Liver (tissue), 9 donors: ENCODE data around the gene ENTPD7. TPM values are rescaled to one million over a fixed set of nuclear protein-coding genes. Genes with fewer than 3 reads are reported as not detected.

Experiments
- DNase-seq: peaks from one replicate; pipeline ENCODE4 v3.0.0-alpha.2; 2017; ENCODE audit warnings: low spot score
- H3K27ac ChIP-seq, 2 donors: one replicate each; pipeline ENCODE4 v1.7.0; 2013; ENCODE audit warnings: inconsistent platforms in 2 of 2, low read length in 2 of 2, control low read depth in 1 of 2, low read depth in 1 of 2, mild to moderate bottlenecking in 1 of 2
- H3K27me3 ChIP-seq, 4 donors: one replicate each; pipeline versions ENCODE4 v1.6.1 to v1.7.0; 2013; ENCODE audit warnings: low read length in 3 of 4, inconsistent platforms in 1 of 4, mild to moderate bottlenecking in 1 of 4, moderate library complexity in 1 of 4; ENCODE audit not compliant: control insufficient read depth in 4 of 4, insufficient read depth in 4 of 4
- H3K36me3 ChIP-seq, 4 donors: one replicate each; pipeline versions ENCODE4 v1.6.1 to v1.7.0; 2013; ENCODE audit warnings: low read length in 3 of 4, mild to moderate bottlenecking in 3 of 4, low read depth in 1 of 4, moderate library complexity in 1 of 4; ENCODE audit not compliant: control insufficient read depth in 4 of 4, insufficient read depth in 3 of 4
- H3K4me1 ChIP-seq, 4 donors: one replicate each; pipeline versions ENCODE4 v1.6.1 to v1.7.0; 2013; ENCODE audit warnings: low read length in 3 of 4, mild to moderate bottlenecking in 3 of 4, moderate library complexity in 1 of 4; ENCODE audit not compliant: control insufficient read depth in 4 of 4, insufficient read depth in 4 of 4
- H3K4me3 ChIP-seq, 3 donors: one replicate each; pipeline versions ENCODE4 v1.6.1 to v1.7.0; 2013; ENCODE audit warnings: low read length in 3 of 3, control low read depth in 1 of 3, low read depth in 1 of 3, mild to moderate bottlenecking in 1 of 3
- H3K9ac ChIP-seq, 2 donors: one replicate each; pipeline ENCODE4 v1.7.0; 2013; ENCODE audit warnings: low read length in 2 of 2, mild to moderate bottlenecking in 2 of 2, moderate library complexity in 2 of 2, control low read depth in 1 of 2, low read depth in 1 of 2
- H3K9me3 ChIP-seq, 4 donors: one replicate each; pipeline versions ENCODE4 v1.6.1 to v1.7.0; 2013; ENCODE audit warnings: low read length in 3 of 4; ENCODE audit not compliant: control insufficient read depth in 4 of 4
- ATF3 ChIP-seq: IDR thresholded peaks from 2 replicates; pipeline ENCODE4 v1.6.1; 2016; ENCODE audit warnings: antibody characterized with exemption
- CTCF ChIP-seq: fragments of 150-350 bp; IDR thresholded peaks from 2 replicates; pipeline ENCODE4 v1.5.1; 2017; ENCODE audit warnings: improper control_type of control experiment, low read depth, low read length; ENCODE audit not compliant: missing input control
- EGR1 ChIP-seq, 2 donors: IDR thresholded peaks; 2 replicates each; pipeline ENCODE4 v1.6.1; 2016 to 2018; ENCODE audit warnings: antibody characterized with exemption in 2 of 2, low read depth in 2 of 2
- FOXA1 ChIP-seq: IDR thresholded peaks from 2 replicates; pipeline ENCODE4 v1.6.1; 2016; ENCODE audit warnings: antibody characterized with exemption
- FOXA2 ChIP-seq: IDR thresholded peaks from 2 replicates; pipeline ENCODE4 v1.6.1; 2016; ENCODE audit warnings: antibody characterized with exemption
- GABPA ChIP-seq, 2 donors: IDR thresholded peaks in 1 of 2; conservative IDR thresholded peaks in 1 of 2; 2 replicates each; pipeline ENCODE4 v1.6.1; 2016; ENCODE audit warnings: antibody characterized with exemption in 2 of 2, mild to moderate bottlenecking in 1 of 2, moderate library complexity in 1 of 2
- HNF4A ChIP-seq, 2 donors: conservative IDR thresholded peaks; 2 replicates each; pipeline ENCODE4 v1.6.1; 2016; ENCODE audit warnings: antibody characterized with exemption in 2 of 2, mild to moderate bottlenecking in 2 of 2
- HNF4G ChIP-seq: IDR thresholded peaks from 2 replicates; pipeline ENCODE4 v1.6.1; 2016; ENCODE audit warnings: antibody characterized with exemption
- JUND ChIP-seq, 2 donors: IDR thresholded peaks; 2 replicates each; pipeline ENCODE4 v1.6.1; 2016; ENCODE audit warnings: antibody characterized with exemption in 2 of 2
- MAX ChIP-seq: IDR thresholded peaks from 2 replicates; pipeline ENCODE4 v1.6.1; 2016; ENCODE audit warnings: antibody characterized with exemption
- NR2F2 ChIP-seq: IDR thresholded peaks from 2 replicates; pipeline ENCODE4 v1.6.1; 2016; ENCODE audit warnings: antibody characterized with exemption
- RAD21 ChIP-seq, 2 donors: IDR thresholded peaks; 2 replicates each; pipeline ENCODE4 v1.6.1; 2016; ENCODE audit warnings: antibody characterized with exemption in 2 of 2, mild to moderate bottlenecking in 2 of 2
- REST ChIP-seq: IDR thresholded peaks from 2 replicates; pipeline ENCODE4 v1.6.1; 2016; ENCODE audit warnings: antibody characterized with exemption, mild to moderate bottlenecking
- RXRA ChIP-seq, 2 donors: IDR thresholded peaks; 2 replicates each; pipeline ENCODE4 v1.6.1; 2017 to 2018; ENCODE audit warnings: antibody characterized with exemption in 2 of 2, mild to moderate bottlenecking in 1 of 2
- SP1 ChIP-seq: IDR thresholded peaks from 2 replicates; pipeline ENCODE4 v1.6.1; 2018; ENCODE audit warnings: antibody characterized with exemption, mild to moderate bottlenecking
- TAF1 ChIP-seq: conservative IDR thresholded peaks from 2 replicates; pipeline ENCODE4 v1.6.1; 2016; ENCODE audit warnings: antibody characterized with exemption, mild to moderate bottlenecking
- YY1 ChIP-seq: IDR thresholded peaks from 2 replicates; pipeline ENCODE4 v1.6.1; 2016; ENCODE audit warnings: antibody characterized with exemption, mild to moderate bottlenecking
- ZBTB33 ChIP-seq: IDR thresholded peaks from 2 replicates; pipeline ENCODE4 v1.6.1; 2016; ENCODE audit warnings: antibody characterized with exemption
- WGBS: extraction: QIAGEN DNeasy Blood & Tissue Kit; methylation state at CpG from one replicate; pipeline ENCODE4 v1.1.7; 2013; 5-methylcytosine and 5-hydroxymethylcytosine counted together
- polyA plus RNA-seq, 2 donors: library from polyadenylated mRNA; stranded (reverse) in 1 of 2; unstranded in 1 of 2; fragments of 200-250 nt in 1 of 2; fragments of >200 nt in 1 of 2; fragmentation: Nextera tagmentation in 1 of 2; extraction: Ambion mirVana in 1 of 2; gene quantifications; one replicate each; pipeline versions ENCODE4 v1.2.1 to v1.2.3, GENCODE V29; 2013 to 2015
- total RNA-seq, 2 donors: library from RNA; depleted of rRNA; stranded (reverse); fragments of >200 nt; gene quantifications; one replicate each; pipeline ENCODE4 v1.2.3, GENCODE V29; 2014
- donor health status: healthy.
- donor health status: healthy.
- donor health status: healthy.
- donor health status: healthy.
- donor health status: healthy.

The ENTPD7 gene
- total and polyA plus RNA-seq, 4 donors: 2.0 to 27.2 (median 12.1) TPM

- Histone ChIP-seq H3K27ac (no peak overlapping the region), H3K36me3 (peaks cover 0 to 2% (median under 1%) of the 10 kb centered on the region in 4 donors), H3K4me3 (no peak overlapping the region), H3K4me1 (peaks cover 2 to 15% (median 7%) of the 10 kb centered on the region in 4 donors), H3K9ac (no peak overlapping the region), H3K9me3 (no peaks in the 10 kb centered on the region), H3K27me3 (no peaks in the 10 kb centered on the region)
- DNase-seq: no peak
- no peak for TF ChIP-seq FOXA1
- no peak for TF ChIP-seq RAD21 (IDR thresholded peaks at IDR 0.05)
- TF ChIP-seq ZBTB33: no peak
- WGBS: 0% methylated on average over 1 of the region's 1 CpG
These were observed 2.9 kb upstream of the ENTPD7 start for GRCh38 chr10:99656199-99657064.

- TF ChIP-seq RXRA (IDR thresholded peaks at IDR 0.05) (peak in 1 of 2 donors; percentile 46), YY1 (no peak), HNF4A (conservative IDR thresholded peaks at IDR 0.05) (peak in 1 of 2 donors; percentile 70), FOXA2 (no peak), CTCF (no peak), ATF3 (no peak), JUND (IDR thresholded peaks at IDR 0.05) (no peak), SP1 (no peak), NR2F2 (peak; percentile 4), REST (no peak), TAF1 (no peak), EGR1 (IDR thresholded peaks at IDR 0.05; ENCODE audit: low read depth in 2 of 2) (peak; percentile 73 to 91), MAX (no peak), RAD21 (IDR thresholded peaks at IDR 0.05) (no peak), HNF4G (no peak), GABPA (IDR thresholded peaks at IDR 0.05 in 1 of 2, conservative IDR thresholded peaks at IDR 0.05 in 1 of 2) (no peak), FOXA1 (no peak), ZBTB33 (no peak)
- no peaks in the 10 kb centered on the region for H3K9me3 ChIP-seq
- peak overlapping the region; percentile 46 to 49 for H3K9ac ChIP-seq
- peaks cover 0 to 9% (median 2%) of the 10 kb centered on the region in 4 donors for H3K36me3 ChIP-seq
- DNase-seq: peak; percentile 49
- 7% methylated on average over 24 of the region's 24 CpGs for WGBS
- H3K4me1 ChIP-seq: peaks cover 4 to 15% (median 7%) of the 10 kb centered on the region in 4 donors
- peak overlapping the region; percentile 64 to 100 (median 66) for H3K4me3 ChIP-seq
- peak overlapping the region; percentile 60 to 74 for H3K27ac ChIP-seq
- no peaks in the 10 kb centered on the region for H3K27me3 ChIP-seq
These were observed 683 bp upstream of the ENTPD7 start for GRCh38 chr10:99658622-99659030.
